Measurements from ENCODE around the gene TBC1D3I.
"Not testable (repeated sequence)": the region's sequence is repeated elsewhere in the genome, so short reads cannot be mapped to it uniquely, and the experiment has no call there.

The TBC1D3I gene

DNA sequence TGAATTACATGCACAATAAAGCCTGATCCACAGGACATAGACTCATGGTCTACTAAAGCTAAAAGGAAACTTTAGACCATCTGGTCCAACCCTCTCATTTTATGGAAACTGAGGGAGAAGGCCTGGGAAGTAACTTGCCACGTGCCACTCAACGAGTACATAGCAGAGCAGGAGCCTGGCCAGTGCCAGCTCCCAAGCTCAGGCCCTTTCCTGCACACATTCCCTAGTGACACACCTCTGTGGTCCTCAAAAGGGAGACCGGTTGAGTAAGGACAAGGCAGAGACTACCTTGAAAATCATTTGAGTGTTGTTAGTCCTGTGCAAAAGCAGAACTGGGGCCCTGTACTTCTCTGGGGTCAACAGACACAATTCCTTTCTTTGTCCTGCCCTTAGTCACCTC lies 50.7 kb downstream of the TBC1D3I start:
- DNase-seq (ENCODE audit: extremely low spot score), result no peak
- ChIA-PET POLR2A (no interaction called here), CTCF (no interaction called here)
- no peak for TF ChIP-seq FOXM1 (IDR thresholded peaks at IDR 0.05; ENCODE audit: borderline replicate concordance)
- no peak for TF ChIP-seq L3MBTL2 (conservative IDR thresholded peaks at IDR 0.05)
- TF ChIP-seq SUZ12 (IDR thresholded peaks at IDR 0.05), result no peak
- no peak for TF ChIP-seq FOXA1 (IDR thresholded peaks at IDR 0.05)
- no peak for TF ChIP-seq LEF1 (IDR thresholded peaks at IDR 0.05; ENCODE audit: borderline replicate concordance)
- TF ChIP-seq HDGF (IDR thresholded peaks at IDR 0.05; ENCODE audit: borderline replicate concordance), result no peak
- TF ChIP-seq SP1 (IDR thresholded peaks at IDR 0.05), result no peak
- no peak for TF ChIP-seq CTBP1 (IDR thresholded peaks at IDR 0.05; ENCODE audit: borderline replicate concordance)
- no peak for TF ChIP-seq TARDBP (IDR thresholded peaks at IDR 0.05)
- TF ChIP-seq BHLHE40 (IDR thresholded peaks at IDR 0.05; ENCODE audit: borderline replicate concordance), result no peak
- TF ChIP-seq FOXK2 (IDR thresholded peaks at IDR 0.05), result no peak
- TF ChIP-seq NFRKB (IDR thresholded peaks at IDR 0.05), result no peak
- no peak for TF ChIP-seq ELF4 (IDR thresholded peaks at IDR 0.05)
- TF ChIP-seq, protein P1, sequence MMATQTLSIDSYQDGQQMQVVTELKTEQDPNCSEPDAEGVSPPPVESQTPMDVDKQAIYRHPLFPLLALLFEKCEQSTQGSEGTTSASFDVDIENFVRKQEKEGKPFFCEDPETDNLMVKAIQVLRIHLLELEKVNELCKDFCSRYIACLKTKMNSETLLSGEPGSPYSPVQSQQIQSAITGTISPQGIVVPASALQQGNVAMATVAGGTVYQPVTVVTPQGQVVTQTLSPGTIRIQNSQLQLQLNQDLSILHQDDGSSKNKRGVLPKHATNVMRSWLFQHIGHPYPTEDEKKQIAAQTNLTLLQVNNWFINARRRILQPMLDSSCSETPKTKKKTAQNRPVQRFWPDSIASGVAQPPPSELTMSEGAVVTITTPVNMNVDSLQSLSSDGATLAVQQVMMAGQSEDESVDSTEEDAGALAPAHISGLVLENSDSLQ (IDR thresholded peaks at IDR 0.05), result no peak

DNA sequence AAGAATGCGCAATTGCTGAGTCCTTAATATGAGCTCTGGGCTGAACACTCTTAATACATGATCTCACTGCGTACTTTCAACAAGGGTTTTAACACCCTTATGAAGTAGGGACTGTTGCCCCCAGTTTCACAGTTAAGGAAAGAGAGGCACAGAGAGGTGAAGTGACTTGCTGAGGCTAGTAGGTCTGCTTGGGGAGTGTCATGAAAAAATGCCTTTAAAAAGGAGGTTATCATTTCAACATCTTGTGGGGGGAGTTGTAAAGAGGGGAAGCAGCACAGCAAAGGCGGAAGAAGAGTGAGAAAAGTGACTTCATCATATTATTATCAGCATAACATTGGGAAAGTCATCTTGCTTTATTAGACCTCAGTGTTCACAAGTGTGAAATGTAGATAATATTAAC lies 51.4 kb downstream of the TBC1D3I start:
- CTCF ChIA-PET, result no interaction called here
- no peak for TF ChIP-seq LEF1 (IDR thresholded peaks at IDR 0.05; ENCODE audit: borderline replicate concordance)
- TF ChIP-seq, protein P1 (IDR thresholded peaks at IDR 0.05), result no peak
- TF ChIP-seq NFRKB (IDR thresholded peaks at IDR 0.05), result no peak
- no peak for TF ChIP-seq TARDBP (IDR thresholded peaks at IDR 0.05)
- no peak for TF ChIP-seq FOXM1 (IDR thresholded peaks at IDR 0.05; ENCODE audit: borderline replicate concordance)
- TF ChIP-seq FOXK2 (IDR thresholded peaks at IDR 0.05), result no peak
- no peak for TF ChIP-seq SUZ12 (IDR thresholded peaks at IDR 0.05)
- TF ChIP-seq FOXA1 (IDR thresholded peaks at IDR 0.05), result no peak
- TF ChIP-seq L3MBTL2 (conservative IDR thresholded peaks at IDR 0.05), result no peak
- TF ChIP-seq BHLHE40 (IDR thresholded peaks at IDR 0.05; ENCODE audit: borderline replicate concordance), result no peak
- no peak for TF ChIP-seq CTBP1 (IDR thresholded peaks at IDR 0.05; ENCODE audit: borderline replicate concordance)
- no peak for TF ChIP-seq ZNF384 (IDR thresholded peaks at IDR 0.05)
- TF ChIP-seq ELF4 (IDR thresholded peaks at IDR 0.05), result no peak
- no peak for TF ChIP-seq HDGF (IDR thresholded peaks at IDR 0.05; ENCODE audit: borderline replicate concordance)
- TF ChIP-seq ARNT (IDR thresholded peaks at IDR 0.05), result no peak
- no peak for TF ChIP-seq SP1 (IDR thresholded peaks at IDR 0.05)
- POLR2A ChIA-PET, result no interaction called here
- no peak for DNase-seq (ENCODE audit: extremely low spot score)

DNA sequence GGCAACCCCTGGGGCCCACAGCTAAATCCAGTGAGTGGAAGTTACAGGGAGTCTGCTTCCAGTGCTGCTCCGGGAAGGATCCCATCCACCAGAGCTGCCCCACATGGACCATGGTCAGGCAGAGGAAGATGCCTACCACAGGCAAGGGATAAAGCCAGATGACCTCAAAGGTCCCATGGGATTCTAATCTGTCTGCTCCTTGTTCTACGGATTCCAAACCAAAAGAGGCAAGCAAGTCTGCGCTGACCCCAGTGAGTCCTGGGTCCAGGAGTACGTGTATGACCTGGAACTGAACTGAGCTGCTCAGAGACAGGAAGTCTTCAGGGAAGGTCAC lies 52.1 kb downstream of the TBC1D3I start:
- no peak for DNase-seq (ENCODE audit: extremely low spot score)
- TF ChIP-seq ARNT (IDR thresholded peaks at IDR 0.05) (no peak), LEF1 (IDR thresholded peaks at IDR 0.05; ENCODE audit: borderline replicate concordance) (no peak), TARDBP (IDR thresholded peaks at IDR 0.05) (no peak), L3MBTL2 (conservative IDR thresholded peaks at IDR 0.05) (no peak), NFRKB (IDR thresholded peaks at IDR 0.05) (no peak), BHLHE40 (IDR thresholded peaks at IDR 0.05; ENCODE audit: borderline replicate concordance) (no peak), ZNF384 (IDR thresholded peaks at IDR 0.05) (no peak), SP1 (IDR thresholded peaks at IDR 0.05) (no peak), FOXA1 (IDR thresholded peaks at IDR 0.05) (no peak)
- TF ChIP-seq, protein P1 (IDR thresholded peaks at IDR 0.05), result no peak
- CTCF ChIA-PET, result no interaction called here
- POLR2A ChIA-PET, result no interaction called here

GRCh38 chr17:36211484-36212271 lies 52.7 kb downstream of the TBC1D3I start:
- DNase-seq (ENCODE audit: extremely low spot score); CTCF ChIA-PET; POLR2A ChIA-PET: not testable (repeated sequence)

GRCh38 chr17:36210439-36211211 lies 53.7 kb downstream of the TBC1D3I start, which contains the start of gene CCL4L2:
TSS of gene CCL4L2 (plus strand) at chr17:36211063.
- POLR2A ChIA-PET; CTCF ChIA-PET; DNase-seq (ENCODE audit: extremely low spot score): not testable (repeated sequence)

DNA sequence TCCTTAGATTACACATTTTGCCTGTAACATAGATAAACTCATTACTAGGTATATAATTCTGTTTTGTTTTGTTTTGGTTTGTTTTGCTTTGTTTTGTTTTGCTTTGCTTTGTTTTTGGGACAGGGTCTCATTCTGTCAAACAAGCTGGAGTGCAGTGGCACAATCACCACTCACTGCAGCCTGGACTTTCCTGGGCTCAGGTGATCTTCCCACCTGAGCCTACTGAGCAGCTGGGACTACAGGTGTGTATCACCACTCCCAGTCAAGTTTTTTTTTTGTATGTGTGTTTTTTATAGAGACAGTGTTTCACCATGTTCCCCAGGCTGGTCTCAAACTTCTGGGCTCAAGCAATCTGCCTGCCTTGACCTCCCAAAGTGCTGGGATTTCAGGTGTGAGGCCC lies 54.8 kb downstream of the TBC1D3I start:
- CTCF ChIA-PET, result no interaction called here
- POLR2A ChIA-PET, result no interaction called here
- no peak for TF ChIP-seq ARNT (IDR thresholded peaks at IDR 0.05)
- no peak for TF ChIP-seq FOXA1 (IDR thresholded peaks at IDR 0.05)
- no peak for TF ChIP-seq TARDBP (IDR thresholded peaks at IDR 0.05)
- TF ChIP-seq HDGF (IDR thresholded peaks at IDR 0.05; ENCODE audit: borderline replicate concordance), result no peak
- TF ChIP-seq FOXK2 (IDR thresholded peaks at IDR 0.05), result no peak
- no peak for TF ChIP-seq SUZ12 (IDR thresholded peaks at IDR 0.05)
- no peak for TF ChIP-seq SP1 (IDR thresholded peaks at IDR 0.05)
- no peak for TF ChIP-seq ZNF384 (IDR thresholded peaks at IDR 0.05)
- TF ChIP-seq CTBP1 (IDR thresholded peaks at IDR 0.05; ENCODE audit: borderline replicate concordance), result no peak
- no peak for DNase-seq (ENCODE audit: extremely low spot score)

- CTCF ChIA-PET; DNase-seq (ENCODE audit: extremely low spot score); POLR2A ChIA-PET: not testable (repeated sequence)
Observed at GRCh38 chr17:36207383-36207782, 57.0 kb downstream of the TBC1D3I start.

DNA sequence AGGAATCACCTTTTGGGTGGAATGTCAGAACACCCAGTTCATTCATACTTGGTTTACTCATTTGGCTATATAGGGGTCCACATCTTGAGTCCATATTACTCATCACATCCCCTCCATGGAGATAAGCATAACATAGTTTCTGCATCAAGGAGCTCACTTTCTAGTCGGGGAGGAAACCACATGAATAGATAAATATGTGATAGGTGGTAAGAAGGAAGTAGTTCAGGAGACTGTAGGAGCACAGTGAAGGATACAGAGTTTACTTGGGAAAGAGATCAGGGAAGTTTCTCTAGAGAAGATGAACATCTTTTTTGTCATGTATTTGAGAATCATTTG lies 57.9 kb downstream of the TBC1D3I start:
- CTCF ChIA-PET; DNase-seq (ENCODE audit: extremely low spot score); POLR2A ChIA-PET: not testable (repeated sequence)
